Nephron progenitor cell (in vitro differentiated cells): Measurements from ENCODE around the gene STC2.

Source experiments
- DNase-seq: peaks from one replicate; pipeline ENCODE4 v3.0.0; 2021
- H3K27ac Mint-ChIP-seq: 2 replicates; pipeline ENCODE4 v1.8.0; 2021; ENCODE audit warnings: mild to moderate bottlenecking, moderate library complexity, mixed read lengths
- H3K27me3 Mint-ChIP-seq: 2 replicates; pipeline ENCODE4 v1.8.0; 2021; ENCODE audit warnings: mild to moderate bottlenecking, low read depth, mixed read lengths; ENCODE audit not compliant: poor library complexity
- H3K36me3 Mint-ChIP-seq: 2 replicates; pipeline ENCODE4 v1.8.0; 2021; ENCODE audit warnings: low read depth, mixed read lengths
- H3K4me1 Mint-ChIP-seq: 2 replicates; pipeline ENCODE4 v1.8.0; 2021; ENCODE audit warnings: mixed read lengths
- H3K4me3 Mint-ChIP-seq: 2 replicates; pipeline ENCODE4 v1.8.0; 2021; ENCODE audit warnings: mild to moderate bottlenecking, moderate library complexity, mixed read lengths
- H3K9me3 Mint-ChIP-seq: 2 replicates; pipeline ENCODE4 v1.8.0; 2021; ENCODE audit warnings: mild to moderate bottlenecking, moderate library complexity, mixed read lengths
- CTCF ChIP-seq: fragments of 200-600 bp; sonication (generic); IDR thresholded peaks from 2 replicates; pipeline ENCODE4 v1.5.0; 2021; ENCODE audit warnings: antibody characterized with exemption

Gene STC2

GRCh38 chr5:173330338-173331206, 2.4 kb upstream of the STC2 start:
- Mint-ChIP-seq H3K9me3 (no peaks in the 10 kb centered on the region), H3K27ac (no peak overlapping the region), H3K36me3 (peaks cover 5% of the 10 kb centered on the region), H3K4me1 (peaks cover 51% of the 10 kb centered on the region), H3K4me3 (peak overlapping the region; percentile 83), H3K27me3 (peaks cover 37% of the 10 kb centered on the region)
- TF ChIP-seq CTCF, result no peak
- DNase-seq, result no peak

DNA sequence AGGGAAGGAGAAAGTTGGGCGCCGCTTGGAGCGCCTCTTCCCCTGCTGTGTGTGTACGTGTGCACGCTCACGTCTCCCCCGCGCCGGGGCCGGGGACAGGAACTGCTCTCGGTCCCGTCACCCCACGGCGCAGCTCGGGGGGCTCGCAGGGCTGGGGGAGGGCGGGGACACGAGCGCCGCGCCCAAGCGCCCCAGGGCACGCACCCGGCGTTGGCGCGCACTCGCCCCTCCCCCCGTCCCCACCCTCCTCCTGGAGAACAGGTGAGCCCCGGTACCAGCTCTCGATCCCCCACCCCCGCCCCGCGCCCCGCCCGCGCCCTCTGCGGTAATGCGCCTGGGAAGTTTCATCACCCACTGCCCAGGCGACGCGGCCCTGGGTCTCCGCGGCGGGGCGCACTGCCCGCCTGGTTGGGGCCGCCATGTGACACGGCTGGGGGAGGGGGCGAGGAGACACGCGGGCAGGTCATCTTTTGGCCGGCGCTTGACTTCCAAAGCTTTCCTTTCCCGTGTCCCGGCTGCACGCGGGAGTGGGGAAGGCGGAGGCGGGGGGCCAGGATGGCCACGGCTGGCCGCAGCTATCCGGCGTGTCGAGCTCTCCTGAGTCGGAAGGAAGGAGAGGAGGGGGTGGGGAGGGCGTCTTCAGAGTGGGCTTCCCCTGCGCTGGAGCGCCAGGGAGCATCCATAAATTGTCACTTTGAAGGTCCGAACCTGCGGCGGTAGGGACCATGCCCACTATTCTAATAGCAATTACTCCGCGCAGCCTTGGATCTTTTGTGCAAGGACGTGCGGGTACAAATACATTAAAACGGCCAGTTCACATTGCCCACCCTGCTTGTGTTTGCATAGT, 1.5 kb upstream of the STC2 start:
- no peaks in the 10 kb centered on the region for H3K9me3 Mint-ChIP-seq
- DNase-seq, result peak; percentile 71
- no peak for TF ChIP-seq CTCF
- H3K27me3 Mint-ChIP-seq, result peaks cover 41% of the 10 kb centered on the region
- peak overlapping the region; percentile 92 for H3K4me3 Mint-ChIP-seq
- H3K27ac Mint-ChIP-seq, result no peak overlapping the region
- H3K36me3 Mint-ChIP-seq, result peaks cover 13% of the 10 kb centered on the region
- peaks cover 60% of the 10 kb centered on the region for H3K4me1 Mint-ChIP-seq

GRCh38 chr5:173328844-173329490, 753 bp upstream of the STC2 start:
- H3K4me3 Mint-ChIP-seq, result peak overlapping the region; percentile 92
- no peak for TF ChIP-seq CTCF
- peak; percentile 47 for DNase-seq
- H3K4me1 Mint-ChIP-seq, result peaks cover 67% of the 10 kb centered on the region
- peaks cover 21% of the 10 kb centered on the region for H3K36me3 Mint-ChIP-seq
- H3K9me3 Mint-ChIP-seq, result no peaks in the 10 kb centered on the region
- no peak overlapping the region for H3K27ac Mint-ChIP-seq
- peaks cover 41% of the 10 kb centered on the region for H3K27me3 Mint-ChIP-seq

GRCh38 chr5:173327084-173327947, 898 bp downstream of the STC2 start:
- H3K36me3 Mint-ChIP-seq, result peaks cover 37% of the 10 kb centered on the region
- H3K4me1 Mint-ChIP-seq, result peaks cover 82% of the 10 kb centered on the region
- H3K27ac Mint-ChIP-seq, result no peak overlapping the region
- DNase-seq, result peak; percentile 49
- no peak for TF ChIP-seq CTCF
- peak overlapping the region; percentile 92 for H3K4me3 Mint-ChIP-seq
- H3K27me3 Mint-ChIP-seq, result peaks cover 38% of the 10 kb centered on the region
- H3K9me3 Mint-ChIP-seq, result no peaks in the 10 kb centered on the region

GRCh38 chr5:173326501-173326960, 1.7 kb downstream of the STC2 start:
- Mint-ChIP-seq H3K27ac (no peak overlapping the region), H3K4me1 (peaks cover 75% of the 10 kb centered on the region), H3K9me3 (no peaks in the 10 kb centered on the region), H3K27me3 (peaks cover 38% of the 10 kb centered on the region), H3K36me3 (peaks cover 45% of the 10 kb centered on the region), H3K4me3 (peak overlapping the region; percentile 92)
- TF ChIP-seq CTCF, result no peak
- no peak for DNase-seq
